ENCODE measurements around the gene CREB3L2. TPM values are rescaled to one million over a fixed set of nuclear protein-coding genes. Genes with fewer than 3 reads are reported as not detected.

Gene CREB3L2
- total and polyA plus RNA-seq, 2 of the 8 experiments (the other 6 are each of a cell fraction or from before 2014, with no cell fraction given), result 14.4 to 48.3 TPM

GRCh38 chr7:137950263-137950621 is 51.6 kb downstream of the CREB3L2 start:
- Histone ChIP-seq H2AFZ (ENCODE audit: low read length) (no peak overlapping the region), H3K79me2 (ENCODE audit: control insufficient read depth in 1 of 2, insufficient read depth in 2 of 2, low read length in 2 of 2) (peaks cover 0 to 50% of the 10 kb centered on the region in 2 experiments; a peak in 3 of 4 replicates), H3K4me1 (replicated peaks in 1 of 4; ENCODE audit: control insufficient read depth in 3 of 4, insufficient read depth in 4 of 4, low read length in 3 of 4) (peaks cover 4 to 20% (median 12%) of the 10 kb centered on the region in 4 experiments; a peak in 6 of 7 replicates), H2AK5ac (ENCODE audit: low read depth, low read length) (no peak overlapping the region; the same call in 1 of the 2 replicates), H3K23me2 (ENCODE audit: low read depth, low read length) (no peaks in the 10 kb centered on the region), H2BK5ac (ENCODE audit: low read depth, low read length) (no peak overlapping the region), H3K14ac (ENCODE audit: insufficient read length) (no peak overlapping the region), H3K27ac (ENCODE audit: low read depth, low read length) (no peak overlapping the region), H4K8ac (ENCODE audit: extremely low read depth, insufficient read depth, low read length) (no peak overlapping the region), H3K23ac (ENCODE audit: insufficient read length) (no peak overlapping the region), H3K9ac (replicated peaks in 1 of 4; ENCODE audit: extremely low read depth in 1 of 4, low read depth in 3 of 4, low read length in 3 of 4) (no peak overlapping the region), H3K18ac (ENCODE audit: extremely low read depth, low read length) (no peak overlapping the region), H4K20me1 (replicated peaks in 1 of 2; ENCODE audit: control insufficient read depth in 1 of 2, insufficient read depth in 2 of 2, low read length in 2 of 2) (peaks cover 0 to 4% of the 10 kb centered on the region in 2 experiments), H3K4me3 (ENCODE audit: extremely low read depth in 1 of 4, insufficient read depth in 2 of 4, low read depth in 3 of 4, low read length in 4 of 4) (no peak overlapping the region), H2BK20ac (ENCODE audit: low read length) (no peak overlapping the region), H3K79me1 (ENCODE audit: low read depth, low read length) (peaks cover 3% of the 10 kb centered on the region), H3K27me3 (replicated peaks in 1 of 4; ENCODE audit: control insufficient read depth in 3 of 4, extremely low read depth in 1 of 4, insufficient read depth in 3 of 4, low read length in 3 of 4) (no peaks in the 10 kb centered on the region), H3K9me3 (ENCODE audit: insufficient read depth in 2 of 2, low read depth in 1 of 2, low read length in 1 of 2) (no peaks in the 10 kb centered on the region), H2BK15ac (ENCODE audit: low read length) (no peak overlapping the region), H2BK12ac (ENCODE audit: low read depth, low read length) (no peak overlapping the region), H4K5ac (ENCODE audit: insufficient read length, low read depth, low read length) (no peak overlapping the region), H3K4me2 (ENCODE audit: insufficient read depth in 1 of 2, low read depth in 2 of 2, low read length in 2 of 2) (no peak overlapping the region), H3K36me3 (ENCODE audit: control insufficient read depth in 2 of 4, insufficient read depth in 4 of 4, low read length in 3 of 4) (peaks cover 0 to 1% (median 0%) of the 10 kb centered on the region in 4 experiments; a peak in 1 of 8 replicates), H3K4ac (replicated peaks; ENCODE audit: insufficient read length, low read depth, low read length) (no peak overlapping the region), H2BK120ac (replicated peaks; ENCODE audit: low read depth, low read length) (no peak overlapping the region), H3K56ac (replicated peaks; ENCODE audit: insufficient read length, low read depth, low read length) (no peak overlapping the region), H4K91ac (replicated peaks; ENCODE audit: insufficient read length, low read length) (no peak overlapping the region)
- DNase-seq (ENCODE audit: low read depth in 1 of 2, low spot score in 2 of 2) (no peak), FAIRE-seq (no peak)
- POLR2A ChIA-PET (ENCODE audit: partially characterized antibody), result interaction anchor here (1.3 kb wide), 1 partner anchor 30 kb away, joined by 3 read pairs; no protein-coding TSS in a partner anchor
- TF ChIP-seq, protein P1, sequence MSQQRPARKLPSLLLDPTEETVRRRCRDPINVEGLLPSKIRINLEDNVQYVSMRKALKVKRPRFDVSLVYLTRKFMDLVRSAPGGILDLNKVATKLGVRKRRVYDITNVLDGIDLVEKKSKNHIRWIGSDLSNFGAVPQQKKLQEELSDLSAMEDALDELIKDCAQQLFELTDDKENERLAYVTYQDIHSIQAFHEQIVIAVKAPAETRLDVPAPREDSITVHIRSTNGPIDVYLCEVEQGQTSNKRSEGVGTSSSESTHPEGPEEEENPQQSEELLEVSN (IDR thresholded peaks at IDR 0.05), result no peak
- TF ChIP-seq MAFK (IDR thresholded peaks at IDR 0.05; ENCODE audit: low read depth, low read length) (no peak), TCF12 (IDR thresholded peaks at IDR 0.05; ENCODE audit: low read depth, low read length) (no peak), SAP30 (IDR thresholded peaks at IDR 0.05; ENCODE audit: insufficient read depth, insufficient replicate concordance, low read length) (no peak), BACH1 (IDR thresholded peaks at IDR 0.05; ENCODE audit: low read length) (no peak), SRF (IDR thresholded peaks at IDR 0.05; ENCODE audit: low read depth, low read length) (no peak), ASH2L (IDR thresholded peaks at IDR 0.05; ENCODE audit: low read length) (no peak), ATF2 (IDR thresholded peaks at IDR 0.05; ENCODE audit: low read length) (no peak)
- TF ChIP-seq, protein P2, sequence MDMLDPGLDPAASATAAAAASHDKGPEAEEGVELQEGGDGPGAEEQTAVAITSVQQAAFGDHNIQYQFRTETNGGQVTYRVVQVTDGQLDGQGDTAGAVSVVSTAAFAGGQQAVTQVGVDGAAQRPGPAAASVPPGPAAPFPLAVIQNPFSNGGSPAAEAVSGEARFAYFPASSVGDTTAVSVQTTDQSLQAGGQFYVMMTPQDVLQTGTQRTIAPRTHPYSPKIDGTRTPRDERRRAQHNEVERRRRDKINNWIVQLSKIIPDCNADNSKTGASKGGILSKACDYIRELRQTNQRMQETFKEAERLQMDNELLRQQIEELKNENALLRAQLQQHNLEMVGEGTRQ (IDR thresholded peaks at IDR 0.05; ENCODE audit: low read length), result no peak
- CTCF ChIA-PET (ENCODE audit: partially characterized antibody), result interaction anchor here (0.6 to 2.2 kb wide), 10 partner anchors 8 to 324 kb away, joined by 3 to 7 read pairs (median 4); no protein-coding TSS in a partner anchor
- WGBS, 2 experiments (ENCODE audit: extremely low coverage in 1 of 2, insufficient coverage in 1 of 2, insufficient read length in 1 of 2, insufficient replicate concordance in 2 of 2, low coverage in 1 of 2, low lambda C conversion rate in 2 of 2, missing lambda C conversion rate in 1 of 2), result 97% methylated on average over 4 of the region's 4 CpGs; no CpG with 5 or more reads in 1 of the 2 experiments
